Spinal cord (tissue), 10 donors: Measurements from ENCODE around the gene EXOSC5. TPM values are rescaled to one million over a fixed set of nuclear protein-coding genes. Genes with fewer than 3 reads are reported as not detected.
"Not testable (repeated sequence)": the region's sequence is repeated elsewhere in the genome, so short reads cannot be mapped to it uniquely, and the experiment has no call there.

ENCODE experiments used
- DNase-seq, 6 donors: peaks; one replicate each; pipeline versions ENCODE4 v3.0.0 to v3.0.0-alpha.2; 2013 to 2015; ENCODE audit warnings: low spot score in 6 of 6, low read depth in 4 of 6
- H3K27ac ChIP-seq: one replicate; pipeline ENCODE4 v1.5.1; 2013; ENCODE audit warnings: low read depth, low read length, control low read depth
- H3K27me3 ChIP-seq: one replicate; pipeline ENCODE4 v1.6.1; 2013; ENCODE audit warnings: low read length; ENCODE audit not compliant: control insufficient read depth, insufficient read depth
- H3K36me3 ChIP-seq: one replicate; pipeline ENCODE4 v1.6.1; 2013; ENCODE audit warnings: low read length; ENCODE audit not compliant: control insufficient read depth, insufficient read depth
- H3K4me1 ChIP-seq: one replicate; pipeline ENCODE4 v1.6.1; 2013; ENCODE audit warnings: low read length; ENCODE audit not compliant: control insufficient read depth, insufficient read depth
- H3K4me3 ChIP-seq: one replicate; pipeline ENCODE4 v1.5.1; 2013; ENCODE audit warnings: low read depth, low read length, control low read depth
- H3K9me3 ChIP-seq: one replicate; pipeline ENCODE4 v1.6.1; 2013; ENCODE audit warnings: low read length; ENCODE audit not compliant: control insufficient read depth, insufficient read depth
- WGBS: methylation state at CpG from one replicate; pipeline ENCODE4 v1.1.5; 2013; ENCODE audit warnings: missing lambda C conversion rate; ENCODE audit not compliant: insufficient coverage; 5-methylcytosine and 5-hydroxymethylcytosine counted together
- polyA plus RNA-seq, 2 donors: library from polyadenylated mRNA; unstranded; fragments of 120-200 nt; gene quantifications; one replicate each; pipeline ENCODE4 v1.2.1, GENCODE V29; 2013; ENCODE audit not compliant: insufficient read length in 2 of 2
- total RNA-seq, 2 donors: library from RNA; depleted of rRNA in 1 of 2; stranded (reverse); fragments of 120-200 nt in 1 of 2; fragments of >200 nt in 1 of 2; gene quantifications; one replicate each; pipeline versions ENCODE4 v1.2.3 to v1.2.4, GENCODE V29; 2013 to 2014
- donor health status: healthy.

The EXOSC5 gene
- total and polyA plus RNA-seq, 4 donors: 7.7 to 20.5 (median 14.5) TPM

GRCh38 chr19:41409288-41409687, 12.1 kb upstream of the EXOSC5 start:
- Histone ChIP-seq H3K36me3 (peaks cover 40% of the 10 kb centered on the region), H3K9me3 (no peaks in the 10 kb centered on the region), H3K4me3 (no peak overlapping the region), H3K27ac (no peak overlapping the region), H3K4me1 (peaks cover 15% of the 10 kb centered on the region), H3K27me3 (no peaks in the 10 kb centered on the region)
- no peak for DNase-seq
- 87% methylated on average over 4 of the region's 4 CpGs for WGBS

GRCh38 chr19:41408846-41409245, 11.7 kb upstream of the EXOSC5 start:
- H3K27ac ChIP-seq: not testable (repeated sequence)
- WGBS: 95% methylated on average over 4 of the region's 5 CpGs

DNA sequence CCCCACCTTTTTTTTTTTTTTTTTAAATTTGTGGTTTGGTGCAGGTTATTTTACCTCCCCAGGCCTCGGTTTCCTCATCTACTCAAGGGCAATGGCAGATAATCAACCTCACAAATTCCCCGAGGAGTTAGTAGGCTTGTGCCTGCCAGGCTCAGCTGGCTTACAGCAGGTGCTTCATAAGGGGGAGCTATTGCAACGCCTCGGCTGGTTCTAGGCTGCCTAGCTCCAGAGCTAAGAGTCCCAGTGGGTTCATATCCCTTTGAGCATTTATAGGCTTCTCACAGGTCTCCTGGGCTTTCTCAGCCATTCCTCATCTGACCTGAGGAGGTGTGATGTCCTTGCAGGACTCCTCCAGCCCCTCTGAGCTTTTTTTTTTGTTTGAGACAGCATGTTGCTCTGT, 11.1 kb upstream of the EXOSC5 start:
- H3K36me3 ChIP-seq: peaks cover 34% of the 10 kb centered on the region
- H3K27me3 ChIP-seq: no peaks in the 10 kb centered on the region
- no peaks in the 10 kb centered on the region for H3K9me3 ChIP-seq
- peaks cover 15% of the 10 kb centered on the region for H3K4me1 ChIP-seq
- no peak overlapping the region for H3K27ac ChIP-seq
- no peak for DNase-seq
- WGBS: 46% methylated on average over 2 of the region's 4 CpGs
- no peak overlapping the region for H3K4me3 ChIP-seq

More at GRCh38 chr19:41408846-41409245, 11.7 kb upstream of the EXOSC5 start:
- peaks cover 15% of the 10 kb centered on the region for H3K4me1 ChIP-seq
- H3K36me3 ChIP-seq: peaks cover 36% of the 10 kb centered on the region
- not testable (repeated sequence) for H3K4me3 ChIP-seq, H3K9me3 ChIP-seq, H3K27me3 ChIP-seq, DNase-seq

DNA sequence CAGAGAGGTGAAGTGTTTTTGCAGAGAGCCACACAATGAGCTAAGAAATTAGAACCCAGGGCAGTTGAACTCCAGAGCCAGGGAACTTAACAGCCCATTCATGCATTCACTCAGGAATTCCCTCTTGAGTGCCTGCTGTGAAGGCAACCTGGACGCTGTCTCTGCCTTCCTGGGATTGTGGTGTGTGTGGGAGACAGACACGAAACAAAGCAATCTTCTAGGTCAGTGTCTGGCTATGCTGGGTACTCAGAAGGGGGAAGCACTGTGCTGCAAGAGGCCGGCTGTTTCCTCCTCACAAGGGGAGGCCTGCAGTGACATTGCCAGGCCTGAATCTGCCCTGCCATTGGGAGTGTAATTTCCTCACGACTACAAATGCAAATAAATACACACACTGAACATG, 10.1 kb upstream of the EXOSC5 start:
- Histone ChIP-seq H3K27ac (no peak overlapping the region), H3K4me3 (no peak overlapping the region), H3K9me3 (no peaks in the 10 kb centered on the region), H3K4me1 (peaks cover 11% of the 10 kb centered on the region), H3K27me3 (no peaks in the 10 kb centered on the region), H3K36me3 (peaks cover 29% of the 10 kb centered on the region)
- 37% methylated on average over 4 of the region's 4 CpGs for WGBS
- DNase-seq: no peak

GRCh38 chr19:41405776-41406175, 8.6 kb upstream of the EXOSC5 start:
- Histone ChIP-seq H3K27me3 (no peaks in the 10 kb centered on the region), H3K9me3 (no peaks in the 10 kb centered on the region), H3K4me3 (no peak overlapping the region), H3K27ac (no peak overlapping the region), H3K4me1 (peaks cover under 1% of the 10 kb centered on the region), H3K36me3 (peaks cover 17% of the 10 kb centered on the region)
- WGBS: 91% methylated on average over 5 of the region's 6 CpGs
- DNase-seq: no peak

DNA sequence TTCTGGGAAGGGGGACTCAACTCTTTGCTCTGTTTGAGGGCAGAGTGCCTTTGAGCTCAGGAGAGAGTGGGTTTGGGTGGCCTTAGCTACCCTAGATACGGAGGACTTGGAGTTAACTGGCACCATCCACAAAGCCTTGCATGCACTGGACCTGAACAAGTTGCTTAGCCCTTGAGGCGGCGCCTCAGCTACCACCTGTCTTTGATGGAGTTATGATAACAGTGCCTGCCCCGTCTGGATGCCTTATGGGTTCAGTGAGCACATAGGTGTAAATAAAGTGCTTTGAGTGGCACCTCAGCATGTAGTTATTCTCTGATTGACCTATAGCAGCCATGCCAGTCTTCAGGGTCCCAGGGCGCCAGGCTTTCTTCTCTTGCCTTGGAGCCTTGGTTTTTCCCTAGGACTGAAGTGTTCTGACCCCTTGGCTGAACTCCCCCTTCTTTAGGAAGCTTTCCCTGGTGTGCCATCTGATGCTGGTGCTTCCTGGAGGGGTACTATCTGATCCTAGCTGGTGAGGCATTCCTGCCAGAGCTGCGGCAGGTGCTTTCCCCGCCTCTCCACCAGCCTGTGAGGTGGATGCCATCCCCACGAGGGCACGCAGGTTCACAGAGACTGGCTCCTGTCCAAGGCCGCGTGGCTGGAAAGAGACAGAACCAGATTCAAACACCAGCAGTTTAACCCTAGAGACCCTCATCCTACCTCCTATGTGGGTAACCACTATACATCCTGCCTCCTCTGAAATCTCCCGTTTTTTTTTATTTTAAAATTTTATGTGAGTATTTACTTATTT, 6.2 kb upstream of the EXOSC5 start:
- Histone ChIP-seq H3K4me1 (peaks cover 9% of the 10 kb centered on the region), H3K36me3 (peaks cover 12% of the 10 kb centered on the region), H3K27ac (no peak overlapping the region), H3K27me3 (no peaks in the 10 kb centered on the region), H3K9me3 (no peaks in the 10 kb centered on the region), H3K4me3 (no peak overlapping the region)
- WGBS: 77% methylated on average over 10 of the region's 12 CpGs
- DNase-seq: no peak

- no peaks in the 10 kb centered on the region for H3K9me3 ChIP-seq
- H3K27me3 ChIP-seq: no peaks in the 10 kb centered on the region
- no peak for DNase-seq
- 100% methylated on average over 1 of the region's 3 CpGs for WGBS
- peaks cover 12% of the 10 kb centered on the region for H3K36me3 ChIP-seq
- no peak overlapping the region for H3K4me3 ChIP-seq
- no peak overlapping the region for H3K27ac ChIP-seq
- peaks cover 9% of the 10 kb centered on the region for H3K4me1 ChIP-seq
These were observed 4.9 kb upstream of the EXOSC5 start for GRCh38 chr19:41402010-41402409.

DNA sequence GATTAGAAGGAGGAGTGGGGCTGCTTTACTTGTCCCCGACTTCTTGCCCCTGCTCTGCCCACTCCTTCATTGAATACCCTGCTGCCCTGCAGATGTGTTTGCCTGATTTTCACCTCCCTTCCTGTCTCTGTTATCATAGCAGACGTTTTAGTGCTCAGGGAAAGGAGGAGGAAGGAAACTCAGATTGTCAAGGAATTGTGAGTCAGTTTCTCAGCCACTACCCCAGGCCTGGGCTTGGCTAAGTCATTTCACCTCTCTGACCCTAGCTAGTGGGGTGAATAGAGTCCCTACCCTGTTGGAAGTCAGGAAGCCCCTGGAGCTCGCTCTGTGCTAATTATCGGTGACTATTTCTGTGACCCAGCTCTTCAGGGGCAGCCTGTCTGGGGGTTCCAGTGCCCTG, 4.3 kb upstream of the EXOSC5 start:
- H3K36me3 ChIP-seq: peaks cover 12% of the 10 kb centered on the region
- H3K9me3 ChIP-seq: no peaks in the 10 kb centered on the region
- WGBS: 100% methylated on average over 1 of the region's 4 CpGs
- DNase-seq: no peak
- H3K27me3 ChIP-seq: no peaks in the 10 kb centered on the region
- H3K4me3 ChIP-seq: no peak overlapping the region
- H3K4me1 ChIP-seq: peaks cover 10% of the 10 kb centered on the region
- no peak overlapping the region for H3K27ac ChIP-seq

DNA sequence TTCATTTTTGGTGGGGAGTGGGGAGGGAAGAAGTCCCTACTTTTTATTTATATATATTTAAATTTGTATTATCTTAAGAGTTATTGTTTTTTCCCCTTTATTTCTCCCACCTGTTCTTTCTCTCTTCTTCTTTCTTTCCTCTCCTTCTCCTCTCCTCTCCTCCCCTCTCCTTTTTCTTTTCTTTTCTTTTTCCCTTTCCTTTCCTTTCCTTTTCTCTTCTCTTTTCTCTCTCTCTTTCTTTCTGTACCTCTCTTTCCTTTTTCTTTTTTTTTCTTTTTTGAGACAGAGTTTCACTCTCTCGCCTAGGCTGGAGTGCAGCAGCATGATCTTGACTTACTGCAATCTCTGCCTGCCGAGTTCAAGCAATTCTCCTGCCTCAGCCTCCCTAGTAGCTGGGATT, 2.4 kb upstream of the EXOSC5 start:
- no peaks in the 10 kb centered on the region for H3K27me3 ChIP-seq
- peaks cover 7% of the 10 kb centered on the region for H3K36me3 ChIP-seq
- no peak for DNase-seq
- H3K4me3 ChIP-seq: no peak overlapping the region
- no peaks in the 10 kb centered on the region for H3K9me3 ChIP-seq
- no peak overlapping the region for H3K27ac ChIP-seq
- peaks cover 16% of the 10 kb centered on the region for H3K4me1 ChIP-seq
- WGBS: 100% methylated on average over 1 of the region's 2 CpGs

- WGBS: 89% methylated on average over 3 of the region's 3 CpGs
- H3K27ac ChIP-seq: no peak overlapping the region
- H3K27me3 ChIP-seq: no peaks in the 10 kb centered on the region
- peaks cover 7% of the 10 kb centered on the region for H3K36me3 ChIP-seq
- H3K4me1 ChIP-seq: peaks cover 16% of the 10 kb centered on the region
- no peak overlapping the region for H3K4me3 ChIP-seq
- no peak for DNase-seq
- H3K9me3 ChIP-seq: no peaks in the 10 kb centered on the region
These were observed 1.9 kb upstream of the EXOSC5 start for GRCh38 chr19:41399091-41399490.
